Measurements from ENCODE around the gene XDH.

XDH gene

GRCh38 chr2:31335921-31336585, 78.5 kb downstream of the XDH start:
- Histone ChIP-seq H3K79me2 (ENCODE audit: insufficient read depth, low read length) (no peaks in the 10 kb centered on the region), H3K4me2 (ENCODE audit: low read length) (no peak overlapping the region), H3K27me3 (ENCODE audit: insufficient read depth, low read length) (0 out of 2 replicates have a peak, but pooled peaks cover 3% of the 10 kb centered on the region), H3K9ac (ENCODE audit: low read length) (no peak overlapping the region), H2AFZ (ENCODE audit: low read length) (no peak overlapping the region), H3K36me3 (ENCODE audit: insufficient read depth, low read length) (no peaks in the 10 kb centered on the region), H3K4me1 (ENCODE audit: insufficient read depth, low read length, severe bottlenecking) (no peaks in the 10 kb centered on the region), H3K9me2 (ENCODE audit: low read depth, low read length) (no peaks in the 10 kb centered on the region), H3F3A (ENCODE audit: insufficient read depth, low read length) (no peaks in the 10 kb centered on the region), H3K27ac (ENCODE audit: low read depth, low read length, poor library complexity, severe bottlenecking) (no peak overlapping the region), H4K20me1 (ENCODE audit: insufficient read depth, low read length) (no peaks in the 10 kb centered on the region), H3K9me3 (ENCODE audit: low read length) (no peaks in the 10 kb centered on the region), H3K4me3 (ENCODE audit: low read depth, low read length, poor library complexity, severe bottlenecking) (no peak overlapping the region)
- TF ChIP-seq, protein P1, sequence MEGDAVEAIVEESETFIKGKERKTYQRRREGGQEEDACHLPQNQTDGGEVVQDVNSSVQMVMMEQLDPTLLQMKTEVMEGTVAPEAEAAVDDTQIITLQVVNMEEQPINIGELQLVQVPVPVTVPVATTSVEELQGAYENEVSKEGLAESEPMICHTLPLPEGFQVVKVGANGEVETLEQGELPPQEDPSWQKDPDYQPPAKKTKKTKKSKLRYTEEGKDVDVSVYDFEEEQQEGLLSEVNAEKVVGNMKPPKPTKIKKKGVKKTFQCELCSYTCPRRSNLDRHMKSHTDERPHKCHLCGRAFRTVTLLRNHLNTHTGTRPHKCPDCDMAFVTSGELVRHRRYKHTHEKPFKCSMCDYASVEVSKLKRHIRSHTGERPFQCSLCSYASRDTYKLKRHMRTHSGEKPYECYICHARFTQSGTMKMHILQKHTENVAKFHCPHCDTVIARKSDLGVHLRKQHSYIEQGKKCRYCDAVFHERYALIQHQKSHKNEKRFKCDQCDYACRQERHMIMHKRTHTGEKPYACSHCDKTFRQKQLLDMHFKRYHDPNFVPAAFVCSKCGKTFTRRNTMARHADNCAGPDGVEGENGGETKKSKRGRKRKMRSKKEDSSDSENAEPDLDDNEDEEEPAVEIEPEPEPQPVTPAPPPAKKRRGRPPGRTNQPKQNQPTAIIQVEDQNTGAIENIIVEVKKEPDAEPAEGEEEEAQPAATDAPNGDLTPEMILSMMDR (IDR thresholded peaks at IDR 0.05; ENCODE audit: low read length), result no peak
- no peak for TF ChIP-seq EZH2 (IDR thresholded peaks at IDR 0.05; ENCODE audit: borderline replicate concordance, low read length)

DNA sequence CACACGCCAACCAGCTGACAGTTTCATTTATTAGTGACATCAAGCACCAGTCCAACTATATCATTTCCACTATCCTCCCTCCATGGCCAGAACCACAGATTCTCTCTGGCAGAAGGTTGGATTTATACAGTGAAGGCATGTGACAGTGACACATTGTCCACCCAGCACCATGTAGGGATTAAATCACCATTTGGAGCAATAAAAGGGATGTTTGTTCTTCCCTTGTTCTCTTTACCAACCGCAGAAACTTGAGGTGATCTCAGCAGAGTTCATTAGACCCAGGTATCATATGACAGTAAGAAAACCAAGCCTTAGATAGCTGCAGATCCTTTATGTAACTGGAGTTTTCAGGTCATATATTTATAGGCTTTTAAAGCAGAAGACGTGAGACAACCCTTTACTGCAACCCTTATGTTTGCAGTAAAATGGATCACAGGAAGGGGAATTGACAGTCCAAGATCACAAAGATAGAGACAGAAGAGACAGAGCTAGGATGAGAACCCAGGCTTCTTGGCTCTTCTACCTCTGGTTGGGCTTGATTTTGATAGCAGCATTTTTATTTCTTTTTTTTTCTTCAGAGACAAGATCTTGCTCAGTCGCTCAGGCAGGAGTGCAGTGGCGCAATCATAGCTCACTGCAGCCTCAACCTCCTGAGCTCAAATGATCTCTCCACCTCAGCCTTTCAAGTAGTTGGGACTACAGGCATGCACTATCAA, 80.1 kb downstream of the XDH start:
- Histone ChIP-seq H3K4me2 (ENCODE audit: low read length) (no peak overlapping the region), H3K27ac (ENCODE audit: low read depth, low read length, poor library complexity, severe bottlenecking) (no peak overlapping the region)

DNA sequence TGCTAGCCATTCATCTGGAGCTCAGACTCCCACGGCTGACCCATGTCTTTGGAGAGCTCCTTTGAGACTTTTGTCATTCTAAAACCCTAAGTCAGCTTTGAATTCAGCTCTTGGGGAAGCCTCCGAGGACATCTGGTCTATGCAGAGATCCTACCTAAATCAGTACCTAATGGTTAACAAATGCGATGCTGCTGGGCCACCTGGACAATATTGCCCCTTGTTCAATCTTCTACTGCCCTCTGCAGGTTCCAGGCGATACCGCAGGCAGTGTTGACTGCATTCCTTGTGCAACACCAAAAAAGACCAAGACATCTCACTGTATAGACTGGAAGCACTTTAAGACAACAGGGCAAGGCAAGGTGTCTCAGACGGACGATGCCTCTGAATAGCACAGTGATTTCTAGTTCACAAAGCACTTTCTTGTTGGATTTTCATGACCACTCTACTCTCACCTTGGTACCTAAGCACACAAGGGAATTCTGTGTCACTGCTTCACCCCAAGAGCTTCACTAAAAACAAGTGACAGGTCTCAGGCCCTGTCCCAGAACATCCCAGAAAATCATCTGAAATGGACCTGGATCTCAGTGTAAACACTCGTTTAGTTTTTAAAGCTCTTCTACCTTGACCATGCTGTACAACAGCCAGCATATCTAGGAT, 80.9 kb downstream of the XDH start:
- Histone ChIP-seq H3K4me2 (ENCODE audit: low read length) (no peak overlapping the region), H3K9ac (ENCODE audit: low read length) (no peak overlapping the region)

More for the DNA sequence above, 80.1 kb downstream of the XDH start:
- no peaks in the 10 kb centered on the region for H3K9me3 ChIP-seq (ENCODE audit: low read length)
- TF ChIP-seq EZH2 (IDR thresholded peaks at IDR 0.05; ENCODE audit: borderline replicate concordance, low read length), result no peak
- TF ChIP-seq, protein P1 (IDR thresholded peaks at IDR 0.05; ENCODE audit: low read length), result no peak
- no peak overlapping the region for H2AFZ ChIP-seq (ENCODE audit: low read length)
- no peaks in the 10 kb centered on the region for H3K79me2 ChIP-seq (ENCODE audit: insufficient read depth, low read length)
- no peaks in the 10 kb centered on the region for H3K4me1 ChIP-seq (ENCODE audit: insufficient read depth, low read length, severe bottlenecking)
- H3K9ac ChIP-seq (ENCODE audit: low read length), result no peak overlapping the region
- no peak overlapping the region for H3K4me3 ChIP-seq (ENCODE audit: low read depth, low read length, poor library complexity, severe bottlenecking)
- H4K20me1 ChIP-seq (ENCODE audit: insufficient read depth, low read length), result no peaks in the 10 kb centered on the region
- no peaks in the 10 kb centered on the region for H3F3A ChIP-seq (ENCODE audit: insufficient read depth, low read length)
- H3K36me3 ChIP-seq (ENCODE audit: insufficient read depth, low read length), result no peaks in the 10 kb centered on the region
- H3K9me2 ChIP-seq (ENCODE audit: low read depth, low read length), result no peaks in the 10 kb centered on the region
- 0 out of 2 replicates have a peak, but pooled peaks cover 3% of the 10 kb centered on the region for H3K27me3 ChIP-seq (ENCODE audit: insufficient read depth, low read length)

More for the DNA sequence above, 80.9 kb downstream of the XDH start:
- no peaks in the 10 kb centered on the region for H3K36me3 ChIP-seq (ENCODE audit: insufficient read depth, low read length)
- no peaks in the 10 kb centered on the region for H3K79me2 ChIP-seq (ENCODE audit: insufficient read depth, low read length)
- no peak overlapping the region for H3K27ac ChIP-seq (ENCODE audit: low read depth, low read length, poor library complexity, severe bottlenecking)
- TF ChIP-seq, protein P1 (IDR thresholded peaks at IDR 0.05; ENCODE audit: low read length), result peak; percentile 92
- TF ChIP-seq EZH2 (IDR thresholded peaks at IDR 0.05; ENCODE audit: borderline replicate concordance, low read length), result no peak
- H3K4me1 ChIP-seq (ENCODE audit: insufficient read depth, low read length, severe bottlenecking), result no peaks in the 10 kb centered on the region
- H3K27me3 ChIP-seq (ENCODE audit: insufficient read depth, low read length), result 0 out of 2 replicates have a peak, but pooled peaks cover 3% of the 10 kb centered on the region
- H3F3A ChIP-seq (ENCODE audit: insufficient read depth, low read length), result no peaks in the 10 kb centered on the region
- no peak overlapping the region for H2AFZ ChIP-seq (ENCODE audit: low read length)
- H4K20me1 ChIP-seq (ENCODE audit: insufficient read depth, low read length), result no peaks in the 10 kb centered on the region
- H3K9me3 ChIP-seq (ENCODE audit: low read length), result no peaks in the 10 kb centered on the region
- H3K9me2 ChIP-seq (ENCODE audit: low read depth, low read length), result no peaks in the 10 kb centered on the region
- H3K4me3 ChIP-seq (ENCODE audit: low read depth, low read length, poor library complexity, severe bottlenecking), result no peak overlapping the region
